GM19099 (cell line): ENCODE results near the gene FAM131C.

Source experiments
- POLR2A ChIP-seq: IDR thresholded peaks from 3 replicates; pipeline ENCODE4 v1.6.1; 2011; ENCODE audit warnings: low read depth; ENCODE audit not compliant: insufficient read length; ENCODE audit errors: extremely low read depth

The FAM131C gene

DNA sequence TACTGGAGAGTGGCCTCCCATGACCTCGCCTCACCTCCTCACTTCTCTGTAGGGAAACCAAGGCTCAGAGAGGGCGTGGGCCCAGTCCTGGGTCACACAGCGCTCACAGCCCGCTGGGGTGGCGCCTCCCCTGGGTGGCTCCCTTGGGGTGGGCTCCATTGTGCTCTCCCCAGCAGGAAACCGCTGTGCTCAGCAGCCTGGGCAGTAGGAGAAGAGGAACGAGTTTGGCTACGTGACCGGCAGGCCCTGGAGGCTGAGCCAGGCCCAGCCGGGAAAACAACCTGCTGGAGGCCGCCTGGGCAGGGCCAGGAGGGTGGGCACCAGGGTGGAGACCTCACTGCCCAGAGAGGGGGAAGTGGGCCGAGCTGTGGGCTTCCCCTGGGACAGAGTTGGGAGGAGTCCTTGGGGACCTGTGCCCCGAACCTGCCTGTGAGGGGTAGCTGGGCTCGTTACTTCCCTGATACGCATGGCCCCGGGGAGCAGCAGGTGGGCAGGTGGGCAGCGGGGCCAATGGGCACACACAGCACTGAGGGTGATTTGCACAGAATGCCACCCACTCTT lies 15.0 kb upstream of the FAM131C start:
- TF ChIP-seq POLR2A = no peak

DNA sequence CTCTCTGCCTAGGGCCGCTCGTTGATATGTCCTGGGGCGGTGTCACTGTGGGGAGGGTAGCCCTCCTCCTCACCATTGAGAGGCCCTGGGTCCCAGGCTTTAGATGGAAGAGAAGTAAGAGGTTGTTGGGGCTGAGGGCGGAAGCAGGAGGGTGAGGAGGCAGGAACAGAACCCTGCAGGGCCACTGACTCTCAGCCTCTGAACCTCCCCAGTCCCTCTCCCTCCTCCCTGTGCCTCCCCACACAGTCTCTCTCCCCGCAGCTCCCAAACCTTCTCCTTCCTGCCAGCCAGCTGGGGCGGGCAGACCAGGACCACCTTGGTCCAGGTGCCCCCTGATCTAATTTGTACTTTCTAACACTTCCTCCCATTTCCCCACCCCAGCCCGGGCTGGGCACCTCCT lies 14.3 kb upstream of the FAM131C start:
- TF ChIP-seq POLR2A = no peak

DNA sequence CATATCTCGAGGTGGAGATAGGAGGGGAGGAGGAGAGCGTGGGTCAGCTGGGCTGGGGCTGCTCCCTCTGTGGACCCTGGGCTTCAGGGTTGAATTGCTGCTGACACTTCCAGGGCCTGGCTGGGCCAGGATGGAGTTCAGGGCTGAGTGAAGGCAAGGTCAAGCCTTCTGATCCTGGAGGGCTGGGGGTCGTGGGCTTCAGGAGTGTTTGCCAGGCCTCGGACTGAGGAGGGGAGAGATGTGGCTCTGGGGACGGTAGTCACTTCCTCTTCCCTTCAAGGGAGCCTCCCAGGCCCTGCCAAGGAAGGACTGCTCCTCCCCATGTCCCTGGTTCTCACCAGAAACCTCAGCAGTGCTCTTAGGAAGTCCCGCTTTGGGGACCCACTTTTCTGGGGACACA lies 12.1 kb upstream of the FAM131C start:
- no peak for TF ChIP-seq POLR2A

DNA sequence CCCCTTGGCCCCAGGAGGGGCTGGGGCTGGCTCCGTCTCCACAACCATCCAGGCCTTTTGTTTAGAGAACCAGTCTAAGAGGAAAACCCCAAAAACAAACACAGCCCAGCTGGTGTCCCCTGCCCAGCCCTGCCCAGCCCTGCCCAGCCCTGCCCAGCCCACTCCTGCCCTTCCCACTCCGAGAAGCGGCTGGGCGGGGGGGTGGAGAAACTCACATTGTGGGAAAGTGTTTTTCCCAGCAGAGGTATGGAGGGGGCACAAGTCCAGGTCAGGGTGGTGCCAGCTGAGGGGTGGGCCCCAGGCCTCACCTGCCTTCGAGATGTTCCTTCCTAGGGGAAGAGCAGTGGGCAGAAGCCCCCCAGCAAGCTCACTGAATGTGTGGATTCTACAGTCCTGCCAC lies 10.0 kb upstream of the FAM131C start:
- TF ChIP-seq POLR2A = no peak

DNA sequence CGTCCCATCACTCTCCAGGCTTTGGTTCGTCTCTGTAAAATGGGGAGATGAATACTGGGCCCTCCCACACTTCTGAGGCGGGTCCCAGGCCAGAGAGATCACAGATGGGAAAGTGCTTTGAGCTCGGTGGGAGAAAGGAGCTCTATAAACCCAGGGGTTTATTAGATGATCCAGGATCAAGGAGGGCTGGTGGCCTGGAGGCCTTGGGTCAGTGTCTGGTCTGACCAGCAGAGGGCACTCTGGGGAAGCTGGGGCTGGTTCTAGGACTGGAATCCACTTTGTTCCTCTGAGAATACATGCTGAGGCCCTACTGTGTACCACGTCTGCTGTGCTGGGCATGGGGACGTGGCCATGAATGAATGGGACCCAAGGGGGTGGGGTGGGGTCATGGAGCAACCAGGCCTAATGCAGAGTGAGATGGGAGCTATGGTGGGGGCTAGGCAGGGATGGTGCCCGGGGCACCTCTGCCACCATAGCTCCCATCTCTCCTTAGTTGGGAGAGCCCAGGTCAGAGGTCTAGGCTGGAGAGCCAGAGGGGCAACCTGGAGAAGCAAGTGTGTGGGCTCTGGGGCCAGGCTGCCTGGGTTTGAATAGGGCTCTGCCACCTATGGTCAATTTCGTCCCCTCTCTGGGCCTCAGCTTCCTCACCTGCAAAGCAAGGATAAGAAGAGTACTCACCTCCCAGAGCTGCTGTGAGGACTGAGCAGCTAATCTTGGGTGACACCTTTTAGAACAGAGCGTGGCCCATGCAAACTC lies 9.0 kb upstream of the FAM131C start:
- TF ChIP-seq POLR2A = no peak

DNA sequence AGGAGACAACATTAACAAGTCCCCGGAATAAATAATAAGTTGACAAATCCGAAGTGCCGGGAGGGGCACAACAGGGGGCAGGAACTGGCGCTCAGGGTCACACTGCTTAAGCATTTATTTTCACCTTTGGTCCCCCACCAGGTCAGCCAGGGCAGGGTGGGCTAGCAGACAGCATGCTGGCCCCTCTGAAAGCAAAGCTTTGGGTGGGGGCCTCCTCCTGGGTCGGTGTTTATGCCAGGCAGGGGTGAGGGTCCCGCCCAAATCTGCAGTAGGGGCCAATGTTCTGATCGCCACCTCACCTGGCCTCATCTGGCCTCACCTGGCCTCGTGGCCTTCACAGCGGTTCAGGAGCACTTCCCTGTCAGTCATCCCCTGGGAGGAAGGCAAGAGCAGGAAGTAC lies 8.2 kb upstream of the FAM131C start:
- no peak for TF ChIP-seq POLR2A

DNA sequence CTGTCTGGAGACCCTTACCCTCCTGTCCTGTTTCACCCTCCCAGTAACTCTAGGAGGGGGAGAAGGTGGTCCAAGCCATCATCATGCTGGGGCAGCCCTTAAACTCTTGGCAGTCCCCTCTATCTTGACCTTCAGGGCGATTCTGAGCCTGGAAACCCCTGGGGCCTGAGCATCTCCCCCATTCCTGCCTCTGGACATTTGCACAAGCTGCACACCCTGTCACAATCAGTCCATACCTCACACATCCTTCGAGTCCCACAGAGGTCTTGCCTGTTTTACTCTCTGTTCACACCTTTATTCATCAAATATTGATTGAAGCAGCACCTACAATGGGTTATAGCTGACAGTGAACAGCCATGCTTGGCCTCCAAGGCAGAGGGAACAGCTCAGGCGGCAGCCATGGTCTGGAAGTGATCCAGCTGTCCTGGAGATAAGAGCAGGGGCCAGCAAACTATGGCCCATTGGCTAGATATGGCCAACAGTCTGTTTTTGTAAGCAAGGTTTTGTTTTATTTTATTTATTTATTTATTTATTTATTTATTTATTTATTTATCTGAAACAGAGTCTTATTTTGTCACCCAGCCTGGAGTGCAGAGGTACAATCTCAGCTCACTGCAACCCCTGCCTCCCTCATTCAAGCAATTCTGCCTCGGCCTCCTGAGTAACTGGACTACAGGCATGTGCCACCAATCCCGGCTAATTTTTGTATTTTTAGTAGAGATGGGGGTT lies 7.1 kb upstream of the FAM131C start:
- no peak for TF ChIP-seq POLR2A

DNA sequence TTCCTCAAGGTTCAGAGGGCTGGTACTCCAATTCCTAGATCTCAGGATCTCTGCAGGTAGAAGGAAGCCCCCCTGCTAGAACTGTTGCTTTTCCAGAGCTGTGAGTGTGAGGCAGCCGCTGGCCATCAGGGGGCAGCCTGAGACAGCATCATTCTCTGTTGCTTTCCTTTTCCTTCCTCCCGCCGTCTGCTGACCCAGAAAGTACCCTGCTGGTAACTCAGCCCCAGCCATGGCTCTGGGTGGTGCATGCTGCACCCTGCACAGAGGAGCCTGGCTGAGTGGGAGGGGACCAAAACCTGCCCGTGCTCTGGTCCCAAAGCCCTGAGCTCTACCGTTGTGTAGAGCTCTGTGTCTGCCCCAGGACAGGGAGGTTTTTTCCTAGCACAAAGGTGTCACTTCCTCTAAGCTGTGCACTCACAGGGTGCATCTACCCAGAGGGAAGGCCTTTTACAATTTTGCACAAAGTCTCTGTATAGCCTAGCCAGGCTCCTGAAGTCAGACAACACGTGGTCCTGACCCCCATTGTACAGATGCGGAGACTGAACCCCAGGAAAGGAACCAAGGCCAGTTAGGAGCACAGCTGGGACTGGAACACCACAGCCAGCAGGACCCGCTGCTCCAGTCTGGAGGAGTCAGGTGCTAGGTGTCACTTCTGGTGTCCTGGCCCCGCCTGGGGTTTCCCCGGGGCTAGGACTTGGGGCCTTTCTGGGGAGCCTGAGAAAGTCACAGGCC lies 5.6 kb upstream of the FAM131C start:
- TF ChIP-seq POLR2A = no peak

DNA sequence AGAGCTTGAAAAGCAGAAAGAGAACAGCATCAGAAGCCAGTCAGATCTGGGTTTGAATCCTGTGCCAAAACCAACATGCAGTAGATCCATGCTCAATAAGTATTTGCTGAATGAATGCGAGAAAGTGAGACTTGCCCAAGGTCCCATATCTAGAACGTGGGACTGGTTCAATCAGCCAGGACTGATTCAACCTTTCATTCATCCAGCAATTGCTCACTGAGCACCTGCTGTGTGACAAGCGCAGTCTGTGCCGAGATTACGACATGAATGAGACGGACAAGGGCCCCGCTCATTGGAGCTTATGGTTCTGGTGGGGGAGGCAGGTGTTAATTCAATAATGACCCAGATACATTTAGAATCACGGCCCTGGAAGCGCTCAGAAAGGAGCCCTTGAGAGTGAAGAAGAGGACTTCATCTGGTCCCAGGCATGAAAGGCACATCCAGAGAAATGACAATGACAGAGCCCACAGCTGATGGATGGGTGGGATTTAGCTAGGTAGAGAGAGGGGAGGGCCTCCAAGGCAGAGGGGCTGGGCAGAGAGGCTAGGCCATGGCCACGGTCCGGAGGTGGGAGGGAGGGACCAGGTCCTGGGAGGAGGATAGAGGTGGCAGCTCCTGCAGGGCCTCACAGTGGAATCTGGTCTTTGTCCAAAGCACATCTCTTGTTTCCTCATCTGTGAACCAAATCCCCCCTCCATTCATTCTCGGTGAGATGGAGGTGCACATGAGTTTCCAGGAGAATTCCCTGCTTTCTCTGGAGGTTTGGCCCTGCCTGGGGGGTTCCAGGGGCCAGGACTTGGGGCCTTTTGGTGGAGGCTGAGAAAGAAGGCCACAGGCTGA lies 4.2 kb upstream of the FAM131C start:
- no peak for TF ChIP-seq POLR2A

DNA sequence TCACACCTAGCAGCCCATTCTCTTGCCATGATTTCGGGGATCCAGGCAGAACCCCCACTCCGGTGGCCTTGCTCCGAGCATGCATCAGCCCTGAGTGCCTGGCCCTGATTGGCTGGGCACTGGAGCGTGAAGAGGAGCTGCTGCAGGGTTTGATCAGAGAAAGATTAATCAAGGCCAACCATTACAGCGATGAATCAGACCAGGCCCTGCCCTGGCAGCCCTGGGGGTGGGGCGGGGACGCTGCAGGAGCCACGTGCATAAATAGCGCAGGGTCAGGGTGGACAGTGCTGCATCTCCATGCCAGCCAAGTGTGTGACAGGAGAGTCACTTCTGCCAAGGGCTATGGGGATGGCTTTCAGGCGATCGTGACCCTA lies 3.4 kb upstream of the FAM131C start:
- no peak for TF ChIP-seq POLR2A

DNA sequence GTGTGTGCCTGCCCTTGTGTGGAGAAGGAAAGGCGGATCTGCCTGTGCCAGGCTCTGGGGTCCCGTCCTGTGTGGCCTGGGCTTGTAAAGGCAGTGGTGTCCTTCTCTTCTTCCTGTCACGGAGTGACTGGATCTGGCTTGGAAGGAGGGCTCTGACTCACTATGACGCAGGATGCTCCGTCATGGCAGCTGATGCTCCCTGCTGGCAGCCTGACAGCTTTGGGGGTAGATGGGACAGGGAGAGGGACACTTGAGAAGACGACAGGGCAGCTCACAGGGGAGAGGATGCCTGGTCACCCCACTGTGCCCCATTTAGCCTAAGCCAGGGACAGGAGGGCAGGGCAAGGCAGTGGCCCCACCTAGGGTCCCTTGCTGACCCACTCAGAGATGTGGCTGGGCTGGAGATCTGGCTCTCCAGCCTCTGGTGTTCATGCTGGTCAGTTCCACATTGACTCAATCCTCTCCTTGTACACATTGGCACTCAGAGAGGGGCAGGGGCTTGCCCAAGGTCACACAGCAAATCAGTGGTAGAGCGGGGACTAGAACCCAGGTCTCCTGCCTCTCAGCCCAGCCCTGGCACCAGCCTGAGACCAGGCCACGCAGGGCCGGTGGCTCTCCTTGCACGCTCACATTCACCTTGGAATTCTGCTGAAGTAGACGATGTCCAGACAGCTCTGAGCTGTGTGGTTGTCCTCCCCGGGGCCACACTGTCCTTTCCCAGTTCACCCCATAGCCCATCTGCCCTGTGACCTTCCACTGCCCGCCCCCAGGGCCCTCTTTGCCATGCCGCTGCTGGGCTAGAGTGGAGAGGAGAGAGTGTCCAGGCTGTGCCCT lies 2.8 kb upstream of the FAM131C start:
- no peak for TF ChIP-seq POLR2A

DNA sequence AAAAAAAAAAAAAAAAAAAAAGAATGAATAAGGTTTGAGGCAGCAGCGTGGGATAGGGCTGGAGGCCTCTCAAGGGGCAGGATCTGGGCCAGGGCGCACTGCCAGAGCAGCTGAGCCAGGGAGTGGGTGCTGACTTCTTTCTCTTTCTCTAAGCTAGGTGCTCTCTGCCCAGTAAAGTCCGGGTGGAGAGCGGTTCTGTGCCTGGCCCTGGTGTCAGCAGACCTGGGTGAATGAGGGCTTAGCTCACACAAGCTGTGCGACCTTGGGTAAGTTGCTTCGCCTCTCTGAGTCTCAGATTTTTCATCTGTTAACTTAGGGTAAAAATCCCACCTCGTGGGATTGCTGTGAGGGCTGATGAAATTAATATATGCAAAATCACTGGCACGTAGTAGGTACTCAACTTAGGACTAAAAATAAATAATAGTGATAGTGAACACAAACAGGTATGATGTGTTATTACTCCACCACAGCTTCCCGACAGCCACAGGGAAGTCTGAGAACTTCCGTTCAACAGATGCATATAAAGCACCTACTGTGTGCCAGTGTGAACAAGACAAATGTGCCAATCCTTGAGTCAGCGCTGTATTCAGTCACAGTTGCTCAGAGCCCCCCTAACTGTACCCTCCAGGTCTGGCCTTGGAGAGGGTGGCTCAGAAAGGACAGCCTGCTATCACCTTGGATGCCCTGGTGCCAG lies 2.0 kb upstream of the FAM131C start:
- TF ChIP-seq POLR2A = no peak

DNA sequence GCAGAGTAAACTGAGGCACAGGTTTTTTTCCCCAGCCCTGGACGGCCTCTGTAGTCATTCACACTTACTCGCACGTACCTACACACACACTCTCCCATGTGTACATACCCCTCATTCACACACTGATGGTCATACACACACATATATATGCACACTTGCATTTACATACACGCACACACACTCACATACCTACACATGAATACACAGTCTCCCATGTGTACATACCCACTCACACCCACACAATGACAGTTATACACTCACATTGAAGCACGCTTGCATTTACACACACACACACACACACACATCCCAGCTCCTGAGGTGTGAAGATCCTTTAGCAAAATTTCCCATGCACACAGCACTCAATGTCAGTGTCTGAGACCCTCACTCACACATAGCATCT lies 766 bp upstream of the FAM131C start:
- no peak for TF ChIP-seq POLR2A

DNA sequence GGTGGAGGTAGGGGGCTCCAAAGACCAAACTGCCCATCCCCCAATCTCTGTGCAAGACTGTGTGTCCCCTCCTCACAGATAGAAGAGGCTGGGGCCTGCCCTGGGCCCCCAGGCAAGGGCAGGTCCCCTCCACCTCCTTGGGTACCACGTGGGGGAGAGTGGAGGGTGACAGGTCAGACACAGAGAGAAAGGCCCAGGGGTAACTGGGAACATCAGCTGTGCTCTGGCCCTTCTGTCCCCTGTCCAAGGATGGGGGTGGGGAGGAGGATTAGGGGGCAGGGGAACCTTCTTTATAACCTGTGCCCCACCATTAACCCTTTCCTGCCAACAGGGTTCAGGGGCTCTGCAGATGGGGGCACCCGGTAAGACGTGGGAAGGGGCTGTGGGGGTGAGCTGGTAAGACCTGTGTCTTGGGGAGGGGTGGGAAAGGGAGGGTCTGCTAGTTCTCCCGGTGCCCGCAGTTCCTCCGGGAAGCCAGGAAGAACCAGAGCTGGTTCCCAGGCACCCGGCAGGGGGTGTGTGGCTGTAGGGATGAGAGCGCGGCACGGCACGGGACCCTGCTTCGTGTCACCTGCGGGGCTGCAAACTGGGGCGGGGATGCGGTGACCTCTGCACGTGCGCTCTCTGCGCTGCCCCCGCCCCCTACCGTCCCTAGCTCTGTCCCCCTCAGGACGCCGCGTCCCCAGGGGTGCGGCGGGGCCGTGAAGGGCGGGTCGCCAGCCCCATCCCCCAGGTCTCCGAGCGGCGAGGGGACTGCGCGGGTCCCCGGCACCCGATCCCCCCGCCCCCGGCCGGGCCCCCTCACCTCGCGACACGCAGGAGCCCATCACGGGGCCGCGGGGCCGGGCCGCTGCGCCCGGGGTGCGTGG lies 601 bp downstream of the FAM131C start:
- TF ChIP-seq POLR2A = no peak
